GM18508 (cell line): ENCODE data around the gene CHST15.
"Not testable (repeated sequence)": the region's sequence is repeated elsewhere in the genome, so short reads cannot be mapped to it uniquely, and the experiment has no call there.

ENCODE experiments used
- ATAC-seq: cut with Tn5 transposase; IDR thresholded peaks from one replicate; pipeline ENCODE4 v1.9.1; 2021; ENCODE audit warnings: moderate number of reproducible peaks; ENCODE audit not compliant: insufficient read depth, unreplicated experiment

Gene CHST15

DNA sequence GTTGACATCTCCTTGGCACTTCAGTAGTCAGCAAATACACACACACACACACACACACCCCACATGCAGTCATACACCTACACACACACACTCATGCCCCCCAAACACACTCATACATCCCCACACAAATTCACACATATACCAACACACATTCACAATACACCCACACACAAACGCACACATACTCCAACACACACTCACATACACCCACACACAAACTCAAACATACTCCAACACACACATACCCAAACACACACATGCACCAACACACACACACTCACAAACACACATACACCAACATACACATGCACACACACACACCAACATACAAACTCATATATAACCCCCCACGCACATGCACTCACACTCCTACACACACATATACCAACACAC is 31.4 kb upstream of the CHST15 start:
- ATAC-seq: no peak

DNA sequence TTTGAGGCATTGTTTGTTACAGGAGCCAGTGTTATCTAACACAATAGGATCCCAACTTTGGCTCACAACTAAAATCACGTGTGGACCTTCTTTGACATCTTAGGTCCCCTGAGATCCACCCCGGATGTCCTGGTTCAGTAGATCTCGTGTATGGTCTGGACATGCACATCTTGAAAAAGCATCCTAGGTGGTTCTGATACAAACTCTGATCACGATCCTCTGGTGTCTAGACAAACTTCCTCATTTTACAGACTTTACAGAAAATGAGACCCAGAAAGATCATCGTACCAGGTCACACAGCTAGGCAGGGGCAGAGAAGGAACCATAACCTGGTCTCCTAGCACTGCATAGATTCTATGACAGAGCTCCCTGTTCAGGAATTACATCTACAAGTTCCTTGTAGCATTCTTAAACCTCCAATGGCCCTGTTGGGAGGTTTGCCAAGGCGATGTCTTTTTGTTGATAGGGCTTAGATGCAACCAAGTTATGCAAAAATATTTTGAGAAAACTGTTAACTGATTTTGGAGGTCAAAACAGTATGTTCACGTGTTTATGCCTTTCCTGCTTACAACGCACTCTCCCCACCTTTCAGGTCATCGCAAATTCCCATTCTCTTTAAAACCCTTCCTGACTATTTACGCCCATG is 30.8 kb upstream of the CHST15 start:
- ATAC-seq: no peak

DNA sequence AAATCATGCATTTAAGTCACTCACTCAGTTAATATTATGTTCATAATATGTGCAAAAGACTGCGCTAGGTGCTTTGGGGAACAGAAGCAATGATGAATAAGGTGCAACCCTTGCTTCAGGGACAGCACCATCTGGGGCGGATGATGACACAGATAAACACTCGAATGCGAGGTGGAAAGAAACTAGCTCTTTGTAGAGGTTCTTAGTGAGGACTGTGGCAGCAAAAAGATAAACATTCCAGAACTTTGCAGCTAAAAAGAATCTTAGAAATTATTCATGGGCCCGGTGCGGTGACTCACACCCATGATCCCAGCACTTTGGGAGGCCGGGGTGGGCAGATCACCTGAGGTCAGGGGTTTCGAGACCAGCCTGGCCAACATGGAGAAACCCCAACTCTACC is 29.8 kb upstream of the CHST15 start:
- ATAC-seq: no peak

DNA sequence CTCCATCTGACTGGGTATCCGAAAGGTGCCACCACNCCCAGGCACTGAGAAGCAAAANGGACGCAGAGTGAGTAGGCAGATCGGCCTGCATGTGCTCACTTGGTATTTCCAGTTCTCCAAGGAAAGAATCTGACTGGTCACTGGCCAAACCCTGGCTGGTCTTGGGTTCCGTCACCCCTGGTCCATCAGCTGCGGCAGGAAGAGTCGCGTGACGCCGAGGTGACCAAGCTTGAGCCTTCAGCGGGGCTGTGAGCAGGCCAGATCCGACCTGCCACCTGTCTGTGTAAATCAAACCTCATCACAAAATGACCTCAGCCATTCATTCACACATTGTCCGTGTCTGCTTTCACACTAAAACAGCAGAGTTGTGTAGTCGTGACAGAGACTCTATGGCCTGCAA is 28.8 kb upstream of the CHST15 start:
- no peak for ATAC-seq

DNA sequence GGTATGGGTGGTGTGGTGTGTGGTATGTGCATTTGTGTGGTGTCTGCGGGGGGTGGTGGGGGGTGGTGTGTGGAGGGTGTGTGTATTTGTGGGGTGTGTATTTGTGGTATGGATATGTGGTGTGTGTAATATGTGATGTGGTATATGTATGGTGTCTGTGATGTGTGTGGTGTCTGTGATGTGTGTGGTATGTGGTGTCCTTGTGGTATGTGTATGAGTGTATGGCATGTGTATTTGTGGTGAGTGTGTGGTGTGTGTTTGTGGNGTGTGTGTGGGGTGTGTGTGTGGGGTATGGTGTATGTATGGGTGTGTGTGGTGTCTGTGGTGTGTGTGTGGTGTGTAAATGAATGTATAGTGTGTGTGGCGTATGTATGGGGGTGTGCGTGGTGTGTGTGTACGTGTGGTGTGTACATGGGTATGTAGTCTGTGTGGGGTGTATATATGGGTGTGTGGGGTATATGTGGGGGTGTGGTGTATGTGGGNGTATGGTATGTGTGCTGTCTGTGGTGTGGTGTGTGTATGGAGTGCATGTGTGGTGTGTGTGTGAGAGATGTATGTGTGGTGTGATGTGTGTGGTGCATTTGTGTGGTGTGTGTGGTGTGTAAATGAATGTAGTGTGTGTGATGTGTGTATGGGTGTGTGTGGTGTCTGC is 27.1 kb upstream of the CHST15 start:
- no peak for ATAC-seq

DNA sequence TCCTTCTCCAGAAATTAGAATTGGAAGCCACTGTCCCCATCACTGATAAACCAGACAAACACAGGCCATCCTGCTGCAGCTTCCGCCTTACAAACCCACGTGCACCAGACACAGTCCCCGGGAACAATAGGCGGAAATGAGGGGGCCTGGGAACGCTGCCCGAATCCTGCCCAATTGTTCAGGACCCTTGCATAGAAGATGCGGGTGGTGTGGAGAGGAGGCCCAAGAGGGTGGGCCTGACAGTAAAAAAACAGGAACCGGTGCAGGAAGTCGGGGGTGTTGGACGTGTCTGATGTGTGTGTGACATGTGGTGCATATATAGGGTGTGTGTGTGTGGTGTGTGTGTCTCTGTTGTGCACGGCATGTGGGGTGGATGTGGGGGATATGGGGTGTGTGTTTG is 26.5 kb upstream of the CHST15 start:
- ATAC-seq: no peak

DNA sequence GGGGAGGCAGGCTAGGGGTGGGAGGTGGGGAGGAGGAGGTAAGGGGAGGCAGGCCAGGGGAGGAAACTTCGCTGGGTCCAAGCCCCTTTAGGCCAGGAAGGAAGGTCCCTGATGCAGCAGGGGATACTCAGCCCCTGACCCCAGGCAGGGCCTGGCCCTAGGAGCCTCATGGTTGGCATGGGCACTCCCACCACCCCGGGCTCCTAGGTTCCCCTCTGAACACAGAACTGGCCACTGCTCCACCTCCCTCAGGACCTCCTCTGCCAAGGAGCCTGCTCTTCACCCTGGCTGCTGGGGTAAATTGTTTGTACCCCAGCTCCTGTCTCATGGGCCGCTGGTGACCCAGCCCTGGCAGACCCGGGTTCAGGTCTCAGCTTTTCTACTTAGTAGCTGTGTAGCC is 25.8 kb upstream of the CHST15 start:
- no peak for ATAC-seq

DNA sequence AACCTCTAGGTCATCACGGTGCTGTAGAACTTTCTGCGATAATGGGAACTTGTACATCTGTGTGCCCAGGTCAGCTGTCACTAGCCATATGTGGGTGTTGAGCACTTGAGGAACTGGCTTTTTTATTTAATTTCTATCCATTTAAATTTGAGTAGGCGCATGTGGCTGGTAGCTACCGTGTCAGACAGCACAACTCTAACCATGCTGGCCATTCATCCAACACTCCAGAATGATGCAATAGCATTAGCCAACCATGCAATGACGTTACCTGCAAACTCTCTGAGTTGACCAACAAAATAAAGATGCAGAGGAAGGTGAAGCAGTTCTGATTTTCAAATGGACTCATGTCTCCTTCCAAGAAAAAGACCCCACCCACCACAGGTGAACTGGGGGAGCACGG is 24.4 kb upstream of the CHST15 start:
- no peak for ATAC-seq

DNA sequence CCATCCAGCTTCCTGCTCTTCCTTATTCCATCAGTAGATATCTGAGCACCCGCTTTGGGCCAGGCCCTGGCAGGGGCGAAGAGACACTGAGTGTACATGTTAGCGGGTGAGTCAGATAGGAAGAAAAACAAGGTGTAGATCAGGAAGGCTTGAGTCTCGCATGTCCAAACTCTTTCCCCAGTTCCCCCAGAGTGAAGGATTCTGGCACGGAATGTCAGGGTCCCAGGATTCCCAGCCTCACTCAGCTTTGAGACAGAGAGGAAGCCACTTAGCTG is 24.1 kb upstream of the CHST15 start:
- ATAC-seq: no peak

DNA sequence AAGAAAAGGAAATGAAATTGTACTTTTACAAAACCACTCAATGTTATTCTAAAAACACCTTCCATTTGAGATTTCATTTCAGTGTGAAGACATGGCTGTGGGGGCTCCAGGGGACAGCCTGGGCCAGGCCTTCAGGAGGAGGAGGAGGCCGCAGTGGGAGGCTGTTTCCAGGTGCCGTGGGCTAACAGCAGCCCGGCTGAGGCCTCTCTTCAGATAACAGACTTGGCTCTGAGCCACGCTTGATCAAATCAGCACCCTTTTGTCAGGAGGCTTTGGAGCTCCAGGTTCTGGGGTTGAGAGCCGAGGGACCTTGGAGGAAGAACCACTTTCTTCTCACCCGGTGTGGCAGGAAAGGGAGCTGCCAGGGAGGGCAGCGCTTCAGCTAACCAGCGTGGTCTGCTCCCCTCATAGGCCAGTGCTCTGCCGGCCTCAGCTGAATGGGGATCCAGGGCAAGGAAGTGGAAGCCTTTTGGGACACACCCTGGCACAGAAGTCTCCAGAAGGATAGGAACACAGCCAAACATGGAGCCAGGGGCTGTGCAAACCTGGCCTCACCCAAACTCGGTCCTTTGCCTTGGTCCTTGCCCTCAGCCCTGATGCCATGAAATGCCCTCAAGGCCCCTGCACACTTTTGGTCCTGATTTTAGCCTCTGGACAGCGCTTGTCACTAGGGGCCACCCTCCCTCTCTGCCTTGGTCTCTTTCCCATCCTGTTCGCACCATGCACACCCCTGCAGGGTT is 23.5 kb upstream of the CHST15 start:
- no peak for ATAC-seq

DNA sequence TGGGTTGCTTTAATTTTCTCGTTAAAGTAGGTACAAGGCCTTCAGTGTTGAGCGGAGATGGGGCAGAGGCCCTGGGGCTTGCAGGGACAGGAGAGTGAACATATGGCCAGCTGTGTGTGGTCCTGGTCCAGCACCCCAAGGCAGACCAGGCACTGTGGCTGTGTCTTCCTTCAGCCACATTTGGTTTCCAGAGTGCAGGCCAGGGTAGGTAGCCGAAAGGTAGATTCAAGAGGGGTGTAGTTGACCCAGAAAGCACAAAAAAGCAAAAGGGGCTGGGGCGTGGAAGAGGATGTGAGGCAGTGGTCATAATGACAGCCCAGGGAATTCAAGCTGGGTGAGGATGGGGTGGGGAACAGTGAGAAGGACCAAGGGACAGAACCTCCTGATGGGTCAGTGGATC is 21.3 kb upstream of the CHST15 start:
- ATAC-seq: no peak

DNA sequence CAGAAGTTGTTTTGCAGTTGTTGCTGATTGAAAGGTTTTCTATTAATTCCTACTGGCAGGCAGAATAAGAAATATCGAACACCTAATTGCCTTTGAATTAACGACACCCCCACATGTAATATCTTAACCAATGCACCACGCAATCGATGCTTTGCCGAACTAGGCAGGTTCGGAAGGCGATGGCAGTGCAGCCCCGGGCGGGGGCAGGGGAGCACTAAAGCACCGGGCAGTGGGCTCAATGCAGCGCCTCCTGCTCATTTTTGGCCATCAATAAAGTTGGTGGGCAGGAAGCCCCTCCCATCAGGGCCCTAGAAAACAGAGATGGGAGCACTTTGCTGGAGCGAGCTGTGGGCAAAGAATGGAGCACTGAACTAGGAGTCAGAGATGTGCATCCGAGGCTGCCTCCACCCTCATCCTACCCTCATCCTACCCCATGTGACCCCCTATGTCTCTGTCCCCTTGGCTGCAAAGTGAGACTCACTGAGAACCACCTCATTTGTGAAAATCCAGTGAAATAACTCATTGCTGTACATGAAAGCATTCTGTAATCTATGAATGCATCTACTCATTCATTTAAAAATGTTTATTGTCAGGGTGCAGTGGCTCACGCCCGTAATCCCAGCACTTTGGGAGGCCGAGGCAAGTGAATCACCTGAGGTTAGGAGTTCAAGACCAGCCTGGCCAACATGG is 19.6 kb upstream of the CHST15 start:
- no peak for ATAC-seq

DNA sequence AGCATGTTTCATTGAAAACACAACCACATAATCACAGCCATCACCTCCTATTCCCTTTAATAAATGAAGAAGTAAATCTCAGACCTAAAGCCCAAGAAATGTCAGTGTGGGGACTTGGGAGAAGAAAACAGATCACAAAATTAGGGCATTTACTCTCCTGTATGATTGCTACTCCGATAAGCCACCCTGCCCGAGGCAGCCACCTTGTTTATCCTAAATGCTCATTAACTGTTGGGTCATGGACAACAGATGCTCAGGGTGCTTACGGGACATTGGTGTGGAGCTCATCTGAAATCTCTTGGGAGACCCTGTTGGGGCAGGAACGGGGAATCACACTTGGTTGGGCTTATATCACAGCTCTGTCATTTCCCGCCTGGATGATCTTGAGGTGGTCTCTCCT is 17.5 kb upstream of the CHST15 start:
- ATAC-seq: no peak

DNA sequence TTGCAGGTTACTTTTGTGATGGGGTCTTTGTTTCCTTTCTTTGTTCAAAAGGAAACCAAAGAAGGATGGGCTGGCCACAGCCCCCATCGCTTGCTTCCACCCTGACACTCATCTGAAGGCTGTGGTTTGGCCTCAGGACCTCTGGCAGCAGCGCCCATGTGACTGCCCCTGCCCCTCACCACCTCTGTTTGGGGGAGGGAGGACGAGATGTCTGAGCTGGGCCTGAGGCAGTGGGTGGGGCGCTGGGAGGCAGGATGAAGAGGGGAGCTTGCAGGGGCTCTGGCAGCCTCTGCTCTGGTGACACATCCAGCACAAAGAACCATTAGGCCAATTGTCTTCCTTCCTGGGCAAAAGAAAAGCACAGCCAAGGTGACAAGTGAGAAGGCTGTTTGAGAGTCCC is 15.9 kb upstream of the CHST15 start:
- ATAC-seq: no peak

DNA sequence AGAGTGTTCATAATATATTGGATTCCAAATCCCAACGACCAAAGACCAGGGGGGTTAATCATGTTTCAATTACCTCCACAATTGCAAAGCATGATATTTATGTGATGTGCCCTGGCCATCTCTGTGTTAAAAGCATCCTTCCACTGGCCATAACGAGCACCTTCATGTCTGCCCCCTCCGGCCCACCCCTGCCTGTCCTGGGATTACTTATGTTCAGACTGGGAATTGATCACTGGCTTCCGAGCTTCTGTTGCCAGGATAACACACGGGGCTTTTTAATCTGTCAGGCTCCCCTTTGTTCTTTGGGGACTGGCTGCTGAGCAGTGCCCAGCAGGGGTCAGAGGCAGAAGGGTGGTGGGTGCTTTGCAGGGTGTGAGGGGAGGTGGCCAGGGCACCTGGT is 13.7 kb upstream of the CHST15 start:
- no peak for ATAC-seq

DNA sequence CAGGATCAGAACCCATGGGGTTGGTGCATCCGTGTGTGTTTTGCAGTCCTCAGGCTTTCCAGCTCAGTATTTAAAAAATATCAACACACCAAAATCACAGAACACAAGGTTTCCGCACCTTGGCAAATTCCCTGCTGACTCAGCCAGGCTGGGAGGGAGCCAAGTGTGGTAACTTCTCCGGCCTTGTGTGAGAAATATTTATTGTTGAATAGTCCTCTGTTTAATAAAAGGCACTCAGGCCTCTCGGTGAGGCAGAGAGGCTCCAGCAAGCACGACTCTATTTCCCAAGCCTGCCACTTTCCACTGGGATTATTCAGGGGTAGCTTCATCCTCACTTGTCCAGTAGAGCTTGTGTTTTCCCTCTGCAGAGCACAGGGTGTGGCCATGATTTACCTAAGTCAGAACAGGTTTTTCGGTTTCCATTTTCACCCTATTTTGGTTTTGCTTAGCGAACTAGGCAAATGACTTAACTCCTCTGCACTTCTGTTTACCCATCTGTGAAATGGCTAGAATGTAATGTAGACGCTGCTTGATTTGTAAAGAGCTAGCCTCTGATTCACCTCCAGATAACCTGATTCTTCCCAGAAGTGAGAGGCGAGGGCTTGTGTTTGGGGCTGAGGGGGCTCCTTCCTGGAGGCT is 13.0 kb upstream of the CHST15 start:
- no peak for ATAC-seq

DNA sequence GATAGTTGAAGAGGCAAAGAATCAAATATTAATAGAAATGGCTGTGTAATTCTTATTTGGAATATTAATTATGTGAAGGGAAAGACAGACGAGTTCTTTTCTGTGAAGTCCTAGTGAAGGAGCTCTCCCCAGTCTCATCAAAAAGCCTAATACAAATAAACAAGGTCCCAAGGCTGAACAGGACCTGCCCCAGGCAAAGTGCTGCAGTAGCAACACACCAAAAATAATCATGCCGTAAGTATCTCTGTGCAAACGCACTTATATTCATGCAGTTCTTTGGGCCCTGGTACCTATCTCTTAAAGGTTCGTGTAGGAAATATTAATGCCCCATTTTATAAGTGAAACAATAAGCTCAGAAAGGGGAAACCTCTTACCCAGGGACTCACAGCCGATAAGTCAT is 12.2 kb upstream of the CHST15 start:
- ATAC-seq: no peak

DNA sequence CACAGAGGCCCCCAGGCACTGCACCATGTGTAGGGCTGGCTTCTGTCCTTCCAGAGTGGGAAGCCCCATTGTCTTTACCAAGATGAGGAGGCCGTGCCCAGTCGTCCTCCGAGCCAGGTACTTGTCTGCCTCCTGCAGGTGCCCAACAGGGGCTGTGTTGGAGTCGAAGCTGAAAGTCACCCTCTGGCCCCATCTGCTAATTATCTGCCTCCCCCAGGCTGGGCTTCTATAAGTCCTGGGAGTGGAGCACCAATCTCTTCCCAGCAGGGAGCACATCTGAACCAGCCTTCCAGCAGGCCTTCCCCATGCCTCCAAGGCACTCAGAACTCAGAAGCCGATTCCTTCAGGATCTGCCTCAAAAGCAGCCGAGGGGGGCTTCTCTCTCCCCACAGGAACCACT is 11.6 kb upstream of the CHST15 start:
- no peak for ATAC-seq

DNA sequence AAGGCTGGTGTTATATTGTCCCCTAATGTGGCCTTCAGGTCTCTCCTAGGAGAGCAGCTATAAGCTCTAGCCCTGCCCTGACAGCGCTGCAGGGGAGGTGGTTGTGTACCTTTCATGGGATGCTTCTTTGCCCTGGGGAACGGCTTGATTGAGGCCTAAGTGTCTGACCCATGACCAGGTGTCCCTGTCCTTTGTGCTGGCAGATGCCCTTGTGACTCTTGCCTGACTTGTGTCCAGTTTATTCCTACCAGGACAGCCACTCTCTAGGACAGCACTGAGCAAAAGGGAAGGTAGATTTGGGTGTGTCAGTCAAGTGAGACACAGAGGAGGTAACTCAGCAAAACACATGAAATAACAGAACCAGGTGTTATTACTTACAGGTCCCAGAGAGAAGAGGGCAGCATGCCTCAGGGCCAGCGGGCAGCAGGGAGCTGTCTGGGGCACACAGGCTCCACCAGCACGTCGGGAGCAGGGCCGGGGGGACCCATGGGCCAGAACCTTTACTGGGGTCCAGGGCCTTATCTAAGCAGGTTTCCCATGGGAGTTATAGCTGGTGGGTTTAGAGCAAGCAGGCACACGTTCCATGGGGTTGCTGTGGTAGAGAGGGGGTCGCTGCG is 10.7 kb upstream of the CHST15 start:
- no peak for ATAC-seq

DNA sequence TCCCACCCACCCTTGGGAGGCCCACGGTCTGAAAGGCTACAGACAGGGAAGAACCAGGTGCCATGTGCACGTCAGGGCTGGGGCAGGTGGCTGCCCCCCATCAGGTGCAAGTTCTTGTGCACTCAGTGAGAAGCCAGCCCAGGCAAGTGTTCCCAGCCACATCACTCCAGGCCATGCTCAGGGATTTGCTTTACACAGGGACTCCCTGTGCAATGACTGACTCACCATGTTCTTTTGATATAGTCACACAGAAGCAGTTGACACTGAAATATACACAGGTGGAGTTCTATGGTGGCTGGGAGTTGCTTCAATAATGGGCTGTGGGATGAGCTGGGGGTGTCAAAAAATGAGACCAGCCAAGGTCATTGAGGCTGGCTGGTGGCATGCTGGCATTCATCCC is 8.0 kb upstream of the CHST15 start:
- no peak for ATAC-seq

DNA sequence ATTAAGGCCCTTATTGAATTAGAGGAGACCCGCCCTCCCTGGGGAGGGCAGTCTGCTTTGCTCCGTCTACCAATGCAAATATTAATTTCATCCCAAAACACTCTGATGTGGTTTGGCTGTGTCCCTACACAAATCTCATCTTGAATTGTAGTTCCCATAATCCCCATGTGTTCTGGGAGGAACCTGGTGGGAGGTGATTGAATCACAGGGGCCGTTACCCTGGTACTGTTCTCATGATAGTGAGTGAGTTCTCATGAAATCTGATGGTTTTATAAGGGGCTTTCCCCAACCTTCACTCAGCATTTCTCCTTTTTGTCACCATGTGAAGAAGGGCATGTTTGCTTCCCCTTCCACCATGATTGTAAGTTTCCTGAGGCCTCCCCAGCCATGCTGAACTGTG is 7.3 kb upstream of the CHST15 start:
- ATAC-seq: not testable (repeated sequence)
